ENCODE results near the gene PARVG.
"Not testable (repeated sequence)": the region's sequence is repeated elsewhere in the genome, so short reads cannot be mapped to it uniquely, and the experiment has no call there.

PARVG gene

GRCh38 chr22:44217346-44217745 is 36.6 kb downstream of the PARVG start:
- no peak for DNase-seq

DNA sequence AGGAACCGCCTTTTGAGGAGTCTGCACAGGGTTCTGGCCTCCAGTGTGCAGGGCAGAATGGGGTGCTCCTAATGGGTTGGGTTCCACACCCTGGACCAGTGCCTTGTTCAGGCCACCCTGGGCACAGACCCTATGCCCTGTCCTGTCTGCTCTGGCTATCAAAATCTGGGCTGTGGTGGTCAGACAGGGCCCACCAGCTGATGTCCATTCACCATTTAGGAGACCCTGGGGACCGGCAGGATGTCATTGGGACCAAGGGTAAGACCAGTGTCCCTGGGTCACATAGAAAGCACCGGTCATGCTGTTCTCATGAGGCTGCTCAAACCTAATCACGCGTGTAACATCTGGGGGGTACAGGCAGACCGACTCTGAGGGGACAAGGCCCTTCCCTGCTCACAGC is 37.3 kb downstream of the PARVG start:
- DNase-seq, result no peak

DNA sequence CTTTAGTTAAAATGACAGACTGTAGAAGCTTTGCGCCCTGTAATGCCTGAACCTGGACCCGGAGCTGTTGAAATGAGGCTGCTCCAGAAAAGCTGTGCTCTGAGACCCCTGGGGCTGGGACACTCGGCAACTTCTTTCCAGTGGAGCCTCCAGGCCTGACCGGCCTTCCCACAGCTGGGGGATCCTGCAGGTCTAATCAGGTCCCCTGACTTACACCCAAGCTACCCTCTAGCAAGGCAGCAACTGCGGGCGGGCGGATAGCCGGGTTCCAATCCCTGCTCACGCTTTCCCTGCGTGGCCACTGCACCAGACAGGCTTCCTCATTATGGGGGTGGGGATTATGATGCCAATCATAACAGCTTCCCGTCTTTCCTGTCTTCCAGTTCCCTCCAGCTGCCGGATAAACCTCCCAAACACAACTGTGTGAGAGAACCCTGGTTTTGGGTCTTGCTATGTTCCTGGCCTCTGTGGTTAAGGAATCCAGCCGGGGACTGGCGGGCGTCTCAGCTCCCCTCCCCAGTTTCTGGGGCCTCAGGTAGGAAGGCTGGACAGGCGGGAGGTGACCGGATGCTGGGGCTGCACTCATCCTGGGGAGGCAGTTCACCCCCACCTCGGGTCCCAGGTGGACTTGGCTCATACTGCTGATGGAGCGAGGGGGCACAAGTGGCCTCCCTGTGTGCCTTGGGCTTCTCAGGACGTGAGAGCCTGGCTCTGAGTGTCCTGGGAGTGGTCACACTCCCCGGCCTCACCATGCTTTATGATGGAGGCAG is 38.6 kb downstream of the PARVG start:
- no peak for DNase-seq

- no peak for DNase-seq
Measured at GRCh38 chr22:44220727-44221680, 40.3 kb downstream of the PARVG start.

DNA sequence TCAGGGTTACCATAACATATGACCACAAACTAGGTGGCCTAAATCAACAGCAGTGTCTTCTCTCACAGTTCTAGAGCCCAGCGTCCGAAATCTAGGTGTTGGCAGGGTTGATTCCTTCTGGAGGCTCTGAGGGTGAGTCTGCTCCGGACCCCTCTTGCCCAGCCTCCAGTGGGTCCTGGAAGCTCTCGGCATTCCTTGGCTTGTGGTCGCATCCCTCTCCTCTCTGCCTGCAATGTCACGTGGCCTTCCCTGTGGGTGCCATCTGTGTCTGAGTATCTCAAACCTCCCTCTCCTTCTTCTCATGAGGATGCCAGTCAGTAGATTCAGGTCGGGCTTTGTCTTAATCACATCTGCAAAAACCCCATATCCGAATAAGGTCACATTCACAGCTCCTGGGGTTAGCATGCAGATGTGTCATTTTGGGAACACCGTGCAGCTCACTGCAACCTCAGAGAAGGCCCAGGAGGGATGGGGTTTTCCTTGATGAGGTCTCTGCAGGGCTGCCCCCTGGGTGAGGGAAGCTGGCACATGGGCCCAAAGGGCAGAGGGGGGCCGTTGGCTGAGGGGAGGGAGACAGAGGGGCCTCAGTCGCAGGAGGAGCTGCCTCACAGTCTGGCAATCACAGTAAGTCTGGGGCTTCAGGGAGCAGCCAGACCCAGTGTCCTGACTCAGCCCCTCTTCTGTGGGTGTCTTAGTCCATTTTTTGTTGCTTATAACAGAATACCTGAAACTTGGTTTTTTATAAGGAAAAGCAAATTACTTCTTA is 41.2 kb downstream of the PARVG start:
- DNase-seq, result no peak

DNA sequence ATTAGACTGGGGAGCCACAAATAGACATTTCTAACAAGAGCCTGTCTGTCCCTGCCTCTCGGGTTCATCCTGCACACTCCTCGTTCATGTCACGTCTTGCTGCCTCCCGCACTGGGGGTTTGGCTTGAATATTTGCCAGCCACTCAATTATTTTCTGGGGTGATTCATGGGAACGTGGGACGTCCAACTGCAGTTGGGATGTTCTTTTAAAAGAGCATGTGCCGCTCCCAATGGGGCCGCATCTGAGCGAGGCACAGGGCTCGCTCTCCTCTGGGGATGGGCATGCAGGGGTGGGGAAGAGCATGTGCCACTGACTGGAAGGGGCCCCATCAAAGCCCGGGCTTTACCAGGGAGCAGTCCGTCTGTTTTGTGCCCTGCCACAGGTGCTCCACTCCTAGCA is 43.4 kb downstream of the PARVG start:
- DNase-seq, result no peak

- no peak for DNase-seq
Measured at GRCh38 chr22:44225091-44225689, 44.5 kb downstream of the PARVG start.

GRCh38 chr22:44225812-44226211 is 45.1 kb downstream of the PARVG start:
- no peak for DNase-seq

GRCh38 chr22:44229331-44229730 is 48.6 kb downstream of the PARVG start:
- no peak for DNase-seq

- DNase-seq, result no peak
Measured at GRCh38 chr22:44229809-44230208, 49.1 kb downstream of the PARVG start.

DNA sequence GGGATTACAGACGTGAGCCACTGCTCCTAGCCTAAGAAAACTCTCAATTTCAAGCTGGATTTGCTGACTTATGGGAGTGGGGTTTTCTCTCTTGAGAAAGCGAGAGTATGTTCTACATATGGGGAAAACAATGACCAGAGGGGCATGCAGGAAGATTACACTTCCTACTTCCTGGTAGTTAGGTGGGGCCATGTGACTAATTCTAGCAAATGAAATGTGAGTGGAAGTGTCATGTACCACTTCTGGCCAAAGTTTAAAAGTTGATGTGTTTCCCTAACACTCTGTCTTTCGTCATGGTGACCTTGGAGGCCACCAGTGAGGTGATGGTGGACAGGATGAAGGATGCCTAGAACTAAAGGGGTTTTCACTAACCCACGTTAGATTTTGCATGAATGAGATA is 50.5 kb downstream of the PARVG start:
- DNase-seq, result no peak

DNA sequence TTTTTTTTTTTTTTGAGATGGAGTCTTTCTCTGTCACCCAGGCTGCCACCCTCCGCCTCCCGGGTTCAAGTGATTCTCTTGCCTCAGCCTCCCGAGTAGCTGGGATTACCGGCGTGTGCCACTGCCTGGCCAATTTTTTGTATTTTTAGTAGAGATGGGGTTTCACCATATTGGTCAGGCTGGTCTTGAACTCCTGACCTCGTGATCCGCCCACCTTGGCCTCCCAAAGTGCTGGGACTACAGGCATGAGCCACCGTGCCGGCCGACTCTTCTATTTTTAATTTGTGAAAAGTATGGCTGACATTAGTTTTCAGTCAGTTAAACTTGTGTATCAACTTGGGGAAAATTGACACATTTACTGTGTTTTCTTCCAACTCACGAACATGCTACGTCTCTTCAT is 53.6 kb downstream of the PARVG start:
- not testable (repeated sequence) for DNase-seq

GRCh38 chr22:44237290-44237689 is 56.6 kb downstream of the PARVG start:
- DNase-seq, result no peak

- DNase-seq, result not testable (repeated sequence)
Measured at GRCh38 chr22:44241121-44241520, 60.4 kb downstream of the PARVG start.

DNA sequence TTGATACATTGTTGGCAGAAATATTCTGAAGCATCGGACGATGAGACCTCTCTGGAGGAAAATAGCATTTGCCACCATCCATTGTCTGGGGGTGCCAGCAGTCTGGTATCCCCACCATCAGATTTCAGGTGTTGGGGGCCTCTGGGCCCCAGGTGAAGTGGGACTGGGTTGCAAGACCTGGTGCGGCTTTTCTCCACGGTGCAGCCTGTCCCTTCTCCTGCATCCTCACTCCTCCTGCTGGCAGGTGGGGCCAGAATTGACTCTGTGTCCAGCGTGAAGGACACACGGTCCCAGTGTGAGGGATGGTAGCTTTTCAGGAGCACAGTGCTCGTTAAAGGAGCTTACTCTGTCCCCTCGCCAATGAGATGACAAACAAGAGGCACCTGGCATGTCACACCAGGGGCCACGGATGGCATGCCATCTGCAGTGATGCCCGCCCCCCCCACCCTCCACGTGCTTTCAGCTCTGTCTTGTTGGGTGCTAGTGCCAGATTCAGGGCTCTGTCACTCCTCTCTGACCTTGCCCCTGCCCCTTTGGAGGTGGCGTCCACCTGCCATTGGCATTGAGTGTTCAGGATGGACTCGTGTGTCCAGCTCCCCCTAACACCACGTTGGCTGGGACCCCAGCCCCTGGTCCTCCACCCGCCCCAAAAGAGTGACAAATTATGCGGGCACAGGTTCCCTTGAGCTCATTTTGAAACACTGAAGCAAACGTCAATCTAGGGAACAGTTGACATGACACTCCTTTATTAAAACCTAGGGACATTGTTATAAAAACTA is 62.4 kb downstream of the PARVG start:
- DNase-seq, result no peak

DNA sequence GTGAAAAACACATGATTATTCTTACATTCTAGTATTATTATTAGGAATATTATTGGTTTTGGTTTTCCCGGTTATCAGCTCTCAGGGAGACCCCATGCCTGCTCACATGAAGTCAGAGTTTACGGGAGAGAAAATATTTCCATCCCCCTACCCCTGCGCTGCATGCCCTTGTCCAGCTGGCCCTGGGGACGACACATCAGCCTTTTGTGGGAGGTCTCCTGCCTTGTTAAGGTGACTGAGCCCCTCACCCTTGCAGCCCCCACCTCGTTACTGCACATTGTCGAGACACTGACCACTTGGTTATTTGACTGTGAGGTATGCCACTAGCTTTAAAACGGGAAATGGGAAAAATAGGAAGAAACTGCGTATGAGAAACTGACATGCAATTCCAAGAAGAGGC is 63.0 kb downstream of the PARVG start:
- DNase-seq, result no peak

- no peak for DNase-seq
Measured at GRCh38 chr22:44244265-44244822, 63.6 kb downstream of the PARVG start.

- no peak for DNase-seq
Measured at GRCh38 chr22:44245438-44245837, 64.7 kb downstream of the PARVG start.

DNA sequence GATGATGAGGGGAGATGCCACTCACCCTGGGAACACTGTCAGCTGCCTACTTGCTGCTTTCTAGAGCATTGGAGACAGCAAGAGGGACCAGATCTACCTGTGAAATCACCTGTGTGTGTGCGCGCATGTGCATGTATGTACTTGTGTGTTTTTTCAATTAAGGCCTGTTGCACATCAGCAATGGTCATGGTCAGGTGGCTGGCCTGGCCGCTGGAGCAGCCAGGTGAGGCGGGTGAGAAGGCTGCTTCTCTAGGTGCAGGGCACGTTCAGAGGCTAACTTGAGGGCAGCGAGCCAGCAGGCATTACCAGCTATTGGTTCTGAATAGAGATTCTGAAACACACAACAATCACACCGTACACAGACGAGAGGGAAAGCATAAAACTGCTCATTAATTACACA is 65.1 kb downstream of the PARVG start:
- DNase-seq, result no peak

DNA sequence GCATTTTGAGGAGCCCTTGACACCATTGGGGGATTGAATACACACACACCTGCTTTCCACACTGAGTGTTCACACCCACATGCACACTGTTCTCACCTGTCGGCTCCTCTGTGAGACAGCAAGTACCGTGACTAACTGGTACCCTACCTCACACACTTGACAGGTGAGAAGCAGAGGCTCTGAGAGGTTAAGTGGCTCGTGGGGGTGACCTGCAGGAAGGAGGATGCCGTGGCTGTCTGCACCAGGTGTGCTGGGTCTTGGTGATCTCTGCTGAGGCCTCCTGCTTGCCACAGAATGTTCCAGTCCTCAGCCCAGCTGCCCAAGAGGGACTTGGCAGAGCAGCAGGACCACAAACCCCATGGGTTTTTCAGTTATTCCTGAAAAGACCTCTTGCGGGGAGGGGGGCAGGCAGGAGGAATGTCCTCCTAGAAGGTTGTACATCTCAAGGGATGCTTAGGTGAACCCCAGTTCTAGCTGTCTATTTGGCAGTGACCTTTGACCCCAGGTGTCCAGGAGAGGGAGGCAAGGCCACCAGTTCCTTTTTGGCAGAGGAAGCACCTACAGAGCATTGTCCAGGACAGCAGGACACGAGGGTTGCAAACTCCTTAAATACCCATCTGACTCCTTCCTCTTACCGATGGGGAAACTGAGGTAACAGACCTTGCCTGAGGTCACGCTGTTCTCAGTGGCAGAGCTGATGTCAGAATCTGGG is 66.0 kb downstream of the PARVG start:
- DNase-seq, result no peak

DNA sequence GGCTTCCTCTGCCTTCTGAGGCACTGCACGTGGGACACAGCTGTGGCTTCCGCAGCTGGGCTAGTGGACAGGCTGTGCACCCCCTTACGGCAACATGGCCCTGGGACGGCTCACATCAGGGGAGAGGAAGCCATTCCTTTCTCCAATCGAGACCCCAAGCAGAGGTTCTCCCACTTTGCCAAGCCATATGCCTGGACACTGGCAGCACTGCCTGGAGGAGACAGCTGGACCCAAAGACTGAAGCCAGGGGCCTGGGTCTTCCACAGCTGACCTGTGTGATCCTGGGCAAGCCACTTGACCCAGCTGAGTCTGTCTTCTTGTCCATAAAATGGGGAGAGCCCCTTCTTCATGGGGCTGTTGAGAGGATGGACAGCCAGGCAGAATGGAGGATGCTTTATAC is 66.6 kb downstream of the PARVG start:
- DNase-seq, result no peak

Data from stimulated activated CD4-positive, alpha-beta T cell treated with anti-CD3 and anti-CD28 coated beads, Interleukin-2, amount 100 ng/mL, for 48 hours (primary cell).